Measurements from ENCODE around the gene ZG16.

DNA sequence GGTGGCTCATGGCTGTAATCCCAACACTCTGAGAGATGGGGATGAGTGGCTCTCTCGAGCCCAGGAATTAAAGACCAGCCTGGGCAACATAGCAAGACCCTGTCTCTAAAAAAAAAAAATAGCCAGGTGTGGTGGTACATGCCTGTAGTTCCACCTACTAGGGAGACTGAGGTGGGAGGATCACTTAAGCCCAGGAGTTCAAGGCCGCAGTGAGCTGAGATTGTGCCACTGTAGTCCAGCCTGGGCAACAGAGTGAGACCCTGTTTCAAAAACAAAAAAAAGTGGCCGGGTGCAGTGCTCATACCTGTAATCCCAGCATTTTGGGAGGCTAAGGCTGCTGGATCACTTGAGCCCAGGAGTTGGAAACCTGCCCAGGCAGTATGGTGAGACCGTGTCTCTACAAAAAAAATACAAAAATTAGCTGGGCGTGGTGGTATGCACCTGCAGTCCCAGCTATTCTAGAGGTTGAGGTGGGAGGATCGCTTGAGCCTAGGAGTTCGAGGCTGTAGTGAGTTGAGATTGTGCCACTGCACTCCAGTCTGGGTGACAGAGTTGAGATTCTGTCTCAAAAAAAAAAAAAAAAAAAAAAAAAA, 35.3 kb upstream of the ZG16 start:
- TF ChIP-seq, protein P1, sequence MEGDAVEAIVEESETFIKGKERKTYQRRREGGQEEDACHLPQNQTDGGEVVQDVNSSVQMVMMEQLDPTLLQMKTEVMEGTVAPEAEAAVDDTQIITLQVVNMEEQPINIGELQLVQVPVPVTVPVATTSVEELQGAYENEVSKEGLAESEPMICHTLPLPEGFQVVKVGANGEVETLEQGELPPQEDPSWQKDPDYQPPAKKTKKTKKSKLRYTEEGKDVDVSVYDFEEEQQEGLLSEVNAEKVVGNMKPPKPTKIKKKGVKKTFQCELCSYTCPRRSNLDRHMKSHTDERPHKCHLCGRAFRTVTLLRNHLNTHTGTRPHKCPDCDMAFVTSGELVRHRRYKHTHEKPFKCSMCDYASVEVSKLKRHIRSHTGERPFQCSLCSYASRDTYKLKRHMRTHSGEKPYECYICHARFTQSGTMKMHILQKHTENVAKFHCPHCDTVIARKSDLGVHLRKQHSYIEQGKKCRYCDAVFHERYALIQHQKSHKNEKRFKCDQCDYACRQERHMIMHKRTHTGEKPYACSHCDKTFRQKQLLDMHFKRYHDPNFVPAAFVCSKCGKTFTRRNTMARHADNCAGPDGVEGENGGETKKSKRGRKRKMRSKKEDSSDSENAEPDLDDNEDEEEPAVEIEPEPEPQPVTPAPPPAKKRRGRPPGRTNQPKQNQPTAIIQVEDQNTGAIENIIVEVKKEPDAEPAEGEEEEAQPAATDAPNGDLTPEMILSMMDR (IDR thresholded peaks at IDR 0.05; ENCODE audit: low read length): no peak
- TF ChIP-seq EZH2phosphoT487 (IDR thresholded peaks at IDR 0.05; ENCODE audit: low read length) (no peak), EZH2 (optimal IDR thresholded peaks at IDR 0.05; ENCODE audit: low read depth, low read length) (no peak)

All from MM.1S (cell line).